D721Med (cell line): ENCODE results near the gene ARHGEF25.
A peak's percentile ranks its signal among the peaks of the same experiment; 100 is the strongest.
"Not testable (repeated sequence)": the region's sequence is repeated elsewhere in the genome, so short reads cannot be mapped to it uniquely, and the experiment has no call there.

Source experiments
- DNase-seq: peaks from one replicate; pipeline ENCODE4 v3.0.0; 2011; ENCODE audit warnings: low spot score; ENCODE audit not compliant: insufficient read length
- FAIRE-seq: peaks from 2 replicates; lab custom pipeline; 2011; peaks lifted over from hg19 to GRCh38; lab: Jason Lieb, UNC
- CTCF ChIP-seq: IDR thresholded peaks from 2 replicates; pipeline ENCODE4 v1.5.1; 2012; ENCODE audit warnings: mild to moderate bottlenecking, control low read depth; ENCODE audit not compliant: insufficient read depth; ENCODE audit errors: missing control alignments

Gene ARHGEF25

GRCh38 chr12:57630891-57631433, 19.7 kb downstream of the ARHGEF25 start:
- FAIRE-seq, result no peak
- no peak for DNase-seq
- TF ChIP-seq CTCF, result no peak

- no peak for FAIRE-seq
- TF ChIP-seq CTCF, result no peak
These were observed 20.4 kb downstream of the ARHGEF25 start for GRCh38 chr12:57631566-57632072.

GRCh38 chr12:57632073-57632957, 21.1 kb downstream of the ARHGEF25 start:
- FAIRE-seq, result no peak
- no peak for TF ChIP-seq CTCF
- no peak for DNase-seq

More at GRCh38 chr12:57631566-57632072, 20.4 kb downstream of the ARHGEF25 start:
- DNase-seq, result no peak

- DNase-seq (no peak), FAIRE-seq (no peak)
- peak; percentile 68 for TF ChIP-seq CTCF
These were observed 22.0 kb downstream of the ARHGEF25 start, which contains the start of gene B4GALNT1 for GRCh38 chr12:57632958-57633840. Gene B4GALNT1, minus strand, starts transcription at chr12:57633201. Its CDS starts 1,069 bp downstream, at chr12:57632132.

GRCh38 chr12:57636731-57637130, 25.5 kb downstream of the ARHGEF25 start:
- DNase-seq, FAIRE-seq: not testable (repeated sequence)

- no peak for FAIRE-seq
- no peak for TF ChIP-seq CTCF
- DNase-seq, result no peak
These were observed 26.1 kb downstream of the ARHGEF25 start for GRCh38 chr12:57637364-57637763.

GRCh38 chr12:57638096-57638495, 26.9 kb downstream of the ARHGEF25 start:
- FAIRE-seq (no peak), DNase-seq (no peak)
- TF ChIP-seq CTCF, result no peak
